Measurements from ENCODE around the gene NEIL1.

GRCh38 chr15:75353604-75354003, 6.8 kb downstream of the NEIL1 start:
- TF ChIP-seq REST (IDR thresholded peaks at IDR 0.05) (no peak), RFX5 (IDR thresholded peaks at IDR 0.05) (no peak), MYC (IDR thresholded peaks at IDR 0.05; ENCODE audit: borderline replicate concordance, low read length) (no peak), CHD4 (IDR thresholded peaks at IDR 0.05; ENCODE audit: borderline replicate concordance) (no peak), RAD21 (conservative IDR thresholded peaks at IDR 0.05 in 1 of 2, IDR thresholded peaks at IDR 0.05 in 1 of 2) (no peak), NR3C1 (IDR thresholded peaks at IDR 0.05) (no peak), RCOR1 (IDR thresholded peaks at IDR 0.05; ENCODE audit: low read depth, low read length) (no peak)

Data from A549 (cell line).